ENCODE data around the gene PRORP. TPM values are rescaled to one million over a fixed set of nuclear protein-coding genes. Genes with fewer than 3 reads are reported as not detected.

PRORP gene
- polyA plus RNA-seq (2011; rRNA removed), result 29.3 and 33.4 TPM in 2 replicates
- polyA minus RNA-seq (2011; rRNA and poly(A)+ RNA removed), result 14.9 and 20.2 TPM in 2 replicates

DNA sequence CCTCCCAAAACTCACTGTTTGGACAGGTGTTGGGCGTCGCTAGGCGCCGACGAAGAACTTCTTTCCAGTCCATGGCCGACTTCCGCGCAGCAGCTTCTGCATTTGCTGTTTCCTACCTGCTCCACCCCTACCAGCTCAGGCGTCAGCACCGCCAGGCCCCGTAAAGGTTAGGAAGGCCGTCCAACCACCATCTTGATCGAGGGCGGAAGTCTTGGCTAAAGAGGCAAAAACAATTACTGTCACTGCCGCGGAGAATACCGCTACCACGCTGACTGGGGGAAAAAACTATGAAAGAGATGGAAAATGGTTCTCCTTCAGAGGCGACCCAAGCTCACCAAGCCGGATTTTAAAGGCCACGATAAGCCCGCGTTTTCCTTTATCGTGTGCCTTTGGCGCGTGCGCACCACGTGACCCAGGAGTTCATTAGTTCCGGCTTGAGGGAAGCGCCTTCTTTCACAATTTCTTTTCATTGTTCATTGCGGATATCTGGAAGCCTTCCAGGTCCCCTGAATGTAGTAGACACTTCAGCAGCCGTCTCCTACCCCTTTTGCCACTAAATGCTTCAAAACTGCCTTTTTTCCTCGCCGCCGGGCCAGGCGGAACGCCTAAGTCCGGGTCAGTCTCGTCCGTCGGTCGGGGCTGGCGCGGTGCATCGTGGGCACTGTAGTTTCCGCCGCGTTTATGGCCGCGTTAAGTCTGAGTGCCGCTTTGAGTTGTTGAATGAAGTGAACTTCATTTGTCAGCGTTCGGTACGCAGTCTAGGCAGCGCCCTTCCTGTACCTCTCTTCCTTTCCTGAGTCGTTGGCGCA is at the start of gene PRORP, which contains the start of gene PPP2R3C:
TSS of gene PRORP (plus strand) at position 666 of the 809 bp plus-strand sequence. CDS start 694 bp downstream, outside the sequence.
TSS of gene PPP2R3C (minus strand) at position 104 of the 809 bp plus-strand sequence. CDS start at position 73, 31 bp downstream.
- TF ChIP-seq, protein P1, sequence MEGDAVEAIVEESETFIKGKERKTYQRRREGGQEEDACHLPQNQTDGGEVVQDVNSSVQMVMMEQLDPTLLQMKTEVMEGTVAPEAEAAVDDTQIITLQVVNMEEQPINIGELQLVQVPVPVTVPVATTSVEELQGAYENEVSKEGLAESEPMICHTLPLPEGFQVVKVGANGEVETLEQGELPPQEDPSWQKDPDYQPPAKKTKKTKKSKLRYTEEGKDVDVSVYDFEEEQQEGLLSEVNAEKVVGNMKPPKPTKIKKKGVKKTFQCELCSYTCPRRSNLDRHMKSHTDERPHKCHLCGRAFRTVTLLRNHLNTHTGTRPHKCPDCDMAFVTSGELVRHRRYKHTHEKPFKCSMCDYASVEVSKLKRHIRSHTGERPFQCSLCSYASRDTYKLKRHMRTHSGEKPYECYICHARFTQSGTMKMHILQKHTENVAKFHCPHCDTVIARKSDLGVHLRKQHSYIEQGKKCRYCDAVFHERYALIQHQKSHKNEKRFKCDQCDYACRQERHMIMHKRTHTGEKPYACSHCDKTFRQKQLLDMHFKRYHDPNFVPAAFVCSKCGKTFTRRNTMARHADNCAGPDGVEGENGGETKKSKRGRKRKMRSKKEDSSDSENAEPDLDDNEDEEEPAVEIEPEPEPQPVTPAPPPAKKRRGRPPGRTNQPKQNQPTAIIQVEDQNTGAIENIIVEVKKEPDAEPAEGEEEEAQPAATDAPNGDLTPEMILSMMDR (IDR thresholded peaks at IDR 0.05; ENCODE audit: insufficient read depth, low read depth, low read length), result no peak
- H3K27me3 ChIP-seq (ENCODE audit: control insufficient read depth, insufficient read depth, low read length), result no peaks in the 10 kb centered on the region
- ChIA-PET CTCF (interaction anchor here (0.7 to 2.0 kb wide), 3 partner anchors 19 to 93 kb away, joined by 3 to 7 read pairs (median 4); no protein-coding TSS in a partner anchor), POLR2A (no interaction called here)
- H3K4me3 ChIP-seq (ENCODE audit: low read depth, low read length), result peak within 1 kb of the TSS; percentile 72
- peaks cover 2% of the 10 kb centered on the region; the same call in 1 of the 2 replicates for H3K36me3 ChIP-seq (ENCODE audit: control insufficient read depth, insufficient read depth, low read length)
- peak; percentile 72 for DNase-seq (ENCODE audit: low read depth)

GRCh38 chr14:35073486-35073885 is 48.9 kb upstream of the PRORP start:
- ChIA-PET POLR2A (interaction anchor here (0.7 kb wide), 1 partner anchor 27 kb away, joined by 21 read pairs; the partner anchor contains the start of gene FAM177A1), CTCF (no interaction called here)
- H3K36me3 ChIP-seq (ENCODE audit: control insufficient read depth, insufficient read depth, low read length), result peaks cover 6% of the 10 kb centered on the region; the same call in 1 of the 2 replicates
- no peaks in the 10 kb centered on the region for H3K27me3 ChIP-seq (ENCODE audit: control insufficient read depth, insufficient read depth, low read length)
- H3K4me3 ChIP-seq (ENCODE audit: low read depth, low read length), result no peak overlapping the region
- DNase-seq (ENCODE audit: low read depth), result no peak
- TF ChIP-seq, protein P1 (IDR thresholded peaks at IDR 0.05; ENCODE audit: insufficient read depth, low read depth, low read length), result no peak

GRCh38 chr14:35078082-35078481 is 44.3 kb upstream of the PRORP start:
- peaks cover 2% of the 10 kb centered on the region; the same call in 1 of the 2 replicates for H3K36me3 ChIP-seq (ENCODE audit: control insufficient read depth, insufficient read depth, low read length)
- DNase-seq (ENCODE audit: low read depth), result no peak
- no peaks in the 10 kb centered on the region for H3K27me3 ChIP-seq (ENCODE audit: control insufficient read depth, insufficient read depth, low read length)
- TF ChIP-seq, protein P1 (IDR thresholded peaks at IDR 0.05; ENCODE audit: insufficient read depth, low read depth, low read length), result no peak
- CTCF ChIA-PET, result no interaction called here
- POLR2A ChIA-PET, result no interaction called here
- no peak overlapping the region for H3K4me3 ChIP-seq (ENCODE audit: low read depth, low read length)

GRCh38 chr14:35079742-35080141 is 42.6 kb upstream of the PRORP start:
- no peak for DNase-seq (ENCODE audit: low read depth)
- CTCF ChIA-PET, result interaction anchor here (0.5 kb wide), 1 partner anchor 411 kb away, joined by 3 read pairs; no protein-coding TSS in a partner anchor
- Histone ChIP-seq H3K27me3 (ENCODE audit: control insufficient read depth, insufficient read depth, low read length) (no peaks in the 10 kb centered on the region), H3K36me3 (ENCODE audit: control insufficient read depth, insufficient read depth, low read length) (peaks cover 4% of the 10 kb centered on the region; the same call in 1 of the 2 replicates), H3K4me3 (ENCODE audit: low read depth, low read length) (no peak overlapping the region)
- TF ChIP-seq, protein P1 (IDR thresholded peaks at IDR 0.05; ENCODE audit: insufficient read depth, low read depth, low read length), result no peak
- POLR2A ChIA-PET, result no interaction called here

DNA sequence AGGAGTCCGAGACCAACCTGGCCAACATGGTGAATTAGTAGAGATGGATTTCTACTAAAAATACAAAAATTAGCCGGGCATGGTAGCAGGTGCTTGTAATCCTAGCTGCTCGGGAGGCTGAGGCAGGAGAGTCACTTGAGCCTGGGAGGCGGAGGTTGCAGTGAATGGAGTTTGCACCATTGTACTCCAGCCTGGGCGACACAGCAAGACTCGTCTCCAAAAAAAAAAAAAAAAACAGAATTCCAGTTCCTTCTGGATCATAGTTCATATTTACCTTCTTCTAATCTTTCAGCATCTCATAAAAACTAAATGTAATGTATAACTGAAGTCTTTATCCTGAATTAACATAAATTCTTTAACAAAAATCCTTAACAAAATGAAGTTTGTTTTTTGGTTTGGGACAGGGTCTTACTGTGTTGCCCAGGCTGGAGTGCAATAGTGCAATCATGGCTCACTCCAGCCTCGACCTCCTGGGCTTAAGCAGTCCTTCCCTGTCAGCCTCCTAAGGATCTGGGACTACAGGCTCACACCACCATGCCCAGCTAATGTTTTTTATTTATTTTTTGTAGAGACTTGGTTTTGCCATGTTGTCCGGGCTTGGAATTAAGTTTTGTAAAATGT is 38.7 kb upstream of the PRORP start:
- CTCF ChIA-PET, result no interaction called here
- H3K36me3 ChIP-seq (ENCODE audit: control insufficient read depth, insufficient read depth, low read length), result peaks cover 2% of the 10 kb centered on the region; the same call in 1 of the 2 replicates
- TF ChIP-seq, protein P1 (IDR thresholded peaks at IDR 0.05; ENCODE audit: insufficient read depth, low read depth, low read length), result no peak
- DNase-seq (ENCODE audit: low read depth), result no peak
- POLR2A ChIA-PET, result no interaction called here
- H3K4me3 ChIP-seq (ENCODE audit: low read depth, low read length), result no peak overlapping the region
- H3K27me3 ChIP-seq (ENCODE audit: control insufficient read depth, insufficient read depth, low read length), result no peaks in the 10 kb centered on the region

Data from BJ (cell line).